Measurements from ENCODE around the gene SELENOO. TPM values are rescaled to one million over a fixed set of nuclear protein-coding genes. Genes with fewer than 3 reads are reported as not detected.

The SELENOO gene
- total RNA-seq, 2 experiments from 2014 or later: 26.0 to 26.1 TPM

DNA sequence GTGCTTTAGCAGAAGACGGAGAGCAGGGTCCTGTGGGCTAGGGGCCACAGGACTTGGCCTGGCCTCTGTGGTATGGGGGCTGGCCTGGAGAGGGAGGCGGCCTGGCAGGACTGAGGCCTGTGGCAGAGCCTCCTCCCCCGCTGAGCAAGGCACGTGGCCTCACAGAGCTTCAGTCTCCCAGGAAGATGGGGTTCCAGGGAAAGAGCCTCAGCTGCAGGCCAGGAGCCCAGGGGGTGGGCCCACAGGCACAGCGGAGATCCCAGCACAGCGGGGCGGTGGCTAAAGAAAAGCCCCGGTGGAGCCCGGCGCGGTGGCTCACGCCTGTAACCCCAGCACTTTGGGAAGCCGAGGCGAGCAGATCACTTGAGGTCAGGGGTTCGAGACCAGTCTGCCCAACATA, 58.5 kb downstream of the SELENOO start:
- POLR2A ChIA-PET: no interaction called here
- intact Hi-C loops (cut with DNase I, micrococcal nuclease): no loop called here
- no peak for ATAC-seq (ENCODE audit: poor library complexity)

GRCh38 chr22:50260434-50260800, 59.6 kb downstream of the SELENOO start:
- H3K4me1 Mint-ChIP-seq (ENCODE audit: low read depth): peaks cover 7% of the 10 kb centered on the region
- no peak for ATAC-seq (ENCODE audit: poor library complexity)
- intact Hi-C loops (cut with DNase I, micrococcal nuclease): no loop called here
- Histone ChIP-seq H3K27ac (ENCODE audit: low read depth in 1 of 2, low read length in 2 of 2) (no peak overlapping the region), H3K4me3 (ENCODE audit: low read length) (no peak overlapping the region), H3K9me3 (ENCODE audit: control insufficient read depth in 1 of 2, insufficient read depth in 1 of 2, low read length in 2 of 2) (peaks cover 0 to 19% of the 10 kb centered on the region in 2 experiments), H3K36me3 (ENCODE audit: insufficient read depth, low read length) (no peaks in the 10 kb centered on the region), H3K4me1 (ENCODE audit: insufficient read depth, low read length) (peaks cover 22% of the 10 kb centered on the region), H3K27me3 (ENCODE audit: control insufficient read depth in 1 of 2, insufficient read depth in 2 of 2, low read length in 2 of 2) (peaks cover 23 to 29% of the 10 kb centered on the region in 2 experiments)
- H3K4me3 Mint-ChIP-seq: no peak overlapping the region
- POLR2A ChIA-PET: interaction anchor here (1.0 kb wide), 1 partner anchor 10 kb away, joined by 3 read pairs; no protein-coding TSS in a partner anchor
- no peaks in the 10 kb centered on the region for H3K36me3 Mint-ChIP-seq (ENCODE audit: low read depth)
- H3K9me3 Mint-ChIP-seq: no peaks in the 10 kb centered on the region
- CTCF ChIA-PET: no interaction called here
- TF ChIP-seq, protein P1, sequence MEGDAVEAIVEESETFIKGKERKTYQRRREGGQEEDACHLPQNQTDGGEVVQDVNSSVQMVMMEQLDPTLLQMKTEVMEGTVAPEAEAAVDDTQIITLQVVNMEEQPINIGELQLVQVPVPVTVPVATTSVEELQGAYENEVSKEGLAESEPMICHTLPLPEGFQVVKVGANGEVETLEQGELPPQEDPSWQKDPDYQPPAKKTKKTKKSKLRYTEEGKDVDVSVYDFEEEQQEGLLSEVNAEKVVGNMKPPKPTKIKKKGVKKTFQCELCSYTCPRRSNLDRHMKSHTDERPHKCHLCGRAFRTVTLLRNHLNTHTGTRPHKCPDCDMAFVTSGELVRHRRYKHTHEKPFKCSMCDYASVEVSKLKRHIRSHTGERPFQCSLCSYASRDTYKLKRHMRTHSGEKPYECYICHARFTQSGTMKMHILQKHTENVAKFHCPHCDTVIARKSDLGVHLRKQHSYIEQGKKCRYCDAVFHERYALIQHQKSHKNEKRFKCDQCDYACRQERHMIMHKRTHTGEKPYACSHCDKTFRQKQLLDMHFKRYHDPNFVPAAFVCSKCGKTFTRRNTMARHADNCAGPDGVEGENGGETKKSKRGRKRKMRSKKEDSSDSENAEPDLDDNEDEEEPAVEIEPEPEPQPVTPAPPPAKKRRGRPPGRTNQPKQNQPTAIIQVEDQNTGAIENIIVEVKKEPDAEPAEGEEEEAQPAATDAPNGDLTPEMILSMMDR (IDR thresholded peaks at IDR 0.05): no peak
- no peak for DNase-seq
- H3K27me3 Mint-ChIP-seq: peaks cover 24% of the 10 kb centered on the region
- H3K27ac Mint-ChIP-seq: no peak overlapping the region

More for the DNA sequence above, 58.5 kb downstream of the SELENOO start:
- Mint-ChIP-seq H3K27ac (no peak overlapping the region), H3K36me3 (ENCODE audit: low read depth) (no peaks in the 10 kb centered on the region), H3K4me1 (ENCODE audit: low read depth) (peaks cover 7% of the 10 kb centered on the region), H3K9me3 (no peaks in the 10 kb centered on the region), H3K4me3 (no peak overlapping the region), H3K27me3 (peaks cover 18% of the 10 kb centered on the region)
- H3K9me3 ChIP-seq (ENCODE audit: control insufficient read depth in 1 of 2, insufficient read depth in 1 of 2, low read length in 2 of 2): peaks cover 0 to 19% of the 10 kb centered on the region in 2 experiments
- TF ChIP-seq, protein P1 (IDR thresholded peaks at IDR 0.05): no peak
- peaks cover 23 to 29% of the 10 kb centered on the region in 2 experiments for H3K27me3 ChIP-seq (ENCODE audit: control insufficient read depth in 1 of 2, insufficient read depth in 2 of 2, low read length in 2 of 2)
- no peak overlapping the region for H3K4me3 ChIP-seq (ENCODE audit: low read length)
- CTCF ChIA-PET: no interaction called here
- no peak overlapping the region for H3K27ac ChIP-seq (ENCODE audit: low read depth in 1 of 2, low read length in 2 of 2)
- no peaks in the 10 kb centered on the region for H3K36me3 ChIP-seq (ENCODE audit: insufficient read depth, low read length)
- H3K4me1 ChIP-seq (ENCODE audit: insufficient read depth, low read length): peaks cover 22% of the 10 kb centered on the region
- DNase-seq: no peak

DNA sequence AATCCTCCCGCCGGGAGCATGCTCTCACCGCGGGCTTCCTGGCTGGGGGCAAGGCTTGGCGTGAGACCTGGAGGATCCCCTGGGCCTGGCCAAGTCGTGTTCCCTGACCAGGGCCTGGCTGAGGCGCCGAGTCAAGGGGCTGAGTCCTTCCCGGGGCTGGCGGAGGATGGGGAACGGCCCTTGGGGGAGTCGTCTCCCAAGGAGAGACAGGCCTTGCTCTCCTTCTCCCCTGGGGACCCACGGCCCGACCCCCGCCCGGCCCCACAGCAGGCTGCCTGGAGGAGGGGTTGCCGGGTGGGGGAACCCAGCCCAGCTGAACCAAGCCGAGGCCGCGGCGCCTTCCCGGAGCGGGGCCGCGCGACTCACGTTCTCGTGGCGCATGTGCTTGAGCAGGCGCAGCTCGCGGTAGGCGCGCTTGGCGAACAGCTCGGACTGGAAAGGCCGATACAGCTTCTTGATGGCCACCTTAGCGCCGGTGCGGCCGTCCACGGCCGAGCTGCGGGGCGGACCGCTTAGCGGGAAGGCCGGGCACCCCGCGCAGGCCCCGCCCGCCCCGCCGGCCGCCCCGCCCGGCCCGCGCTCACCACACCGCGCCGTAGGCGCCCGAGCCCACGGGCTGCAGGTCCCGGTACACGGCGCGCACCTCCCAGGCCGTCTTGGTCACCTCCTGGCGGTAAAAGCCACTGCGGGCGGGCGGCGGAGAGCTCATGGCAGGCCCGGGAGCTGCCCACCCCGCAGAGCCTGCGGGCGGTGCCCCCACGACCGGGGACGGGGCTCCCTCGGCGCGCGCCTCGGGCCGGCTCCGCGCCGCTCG, 60.2 kb downstream of the SELENOO start:
- ATAC-seq (ENCODE audit: poor library complexity) (no peak), DNase-seq (peak in 1 of 14 experiments; percentile 46)
- Mint-ChIP-seq H3K9me3 (no peaks in the 10 kb centered on the region), H3K27ac (no peak overlapping the region), H3K36me3 (ENCODE audit: low read depth) (no peaks in the 10 kb centered on the region), H3K27me3 (peaks cover 24% of the 10 kb centered on the region), H3K4me3 (no peak overlapping the region), H3K4me1 (ENCODE audit: low read depth) (peaks cover 7% of the 10 kb centered on the region)
- POLR2A ChIA-PET: interaction anchor here (1.0 kb wide), 1 partner anchor 11 kb away, joined by 3 read pairs; no protein-coding TSS in a partner anchor
- Histone ChIP-seq H3K4me3 (ENCODE audit: low read length) (no peak overlapping the region), H3K9me3 (ENCODE audit: control insufficient read depth in 1 of 2, insufficient read depth in 1 of 2, low read length in 2 of 2) (peaks cover 0 to 19% of the 10 kb centered on the region in 2 experiments), H3K27me3 (ENCODE audit: control insufficient read depth in 1 of 2, insufficient read depth in 2 of 2, low read length in 2 of 2) (peaks cover 23 to 29% of the 10 kb centered on the region in 2 experiments), H3K36me3 (ENCODE audit: insufficient read depth, low read length) (no peaks in the 10 kb centered on the region), H3K27ac (ENCODE audit: low read depth in 1 of 2, low read length in 2 of 2) (no peak overlapping the region), H3K4me1 (ENCODE audit: insufficient read depth, low read length) (peaks cover 22% of the 10 kb centered on the region)
- CTCF ChIA-PET: no interaction called here
- intact Hi-C loops (cut with DNase I, micrococcal nuclease): no loop called here
- TF ChIP-seq, protein P1 (IDR thresholded peaks at IDR 0.05): no peak
